ENCODE results near the gene CIB1. TPM values are rescaled to one million over a fixed set of nuclear protein-coding genes. Genes with fewer than 3 reads are reported as not detected.

Gene CIB1
- total RNA-seq, 1 experiment from 2014 or later, result 23.0 TPM

DNA sequence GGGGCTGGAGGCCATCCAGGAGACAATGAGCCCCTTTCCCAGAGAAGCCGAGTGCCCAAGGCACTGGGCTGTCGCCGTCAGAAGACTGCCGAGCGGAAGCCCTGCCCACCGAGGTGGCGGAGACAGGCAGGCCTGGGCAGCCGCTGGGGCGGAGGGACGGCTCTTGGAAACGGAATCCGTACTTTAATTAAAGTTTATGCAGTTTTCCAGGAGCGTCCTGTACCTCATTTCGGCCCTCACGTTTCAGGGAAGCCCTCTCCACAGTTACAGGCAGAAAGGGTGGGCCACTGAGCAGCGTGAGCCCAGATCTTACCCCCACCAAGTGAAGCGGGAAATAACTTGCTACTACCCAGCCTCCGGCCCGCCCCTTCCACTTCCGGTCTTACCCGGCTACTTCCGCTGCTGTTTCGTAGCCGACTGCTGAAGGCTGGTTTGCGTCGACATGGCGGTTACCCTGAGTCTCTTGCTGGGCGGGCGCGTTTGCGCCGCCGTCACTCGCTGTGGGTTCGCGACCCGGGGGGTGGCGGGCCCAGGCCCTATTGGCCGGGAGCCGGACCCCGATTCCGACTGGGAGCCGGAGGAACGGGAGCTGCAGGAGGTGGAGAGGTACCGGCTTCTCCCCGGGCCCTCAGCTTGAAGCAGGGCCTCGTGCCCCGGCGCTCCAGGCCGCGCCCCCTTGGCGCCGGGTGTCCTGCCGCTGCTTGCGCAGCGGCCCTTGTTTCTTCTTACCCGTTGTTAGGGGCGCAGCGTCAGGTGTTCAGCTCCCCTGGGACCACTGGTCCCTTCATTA is 31.7 kb upstream of the CIB1 start, which contains the start of gene NGRN:
Gene NGRN, plus strand, starts transcription at position 402 of the 790 bp plus-strand sequence. Its CDS starts 41 bp downstream, at position 443.
- peak within 1 kb of the TSS; percentile 50 for H2AFZ ChIP-seq (ENCODE audit: low read length)
- H3K27me3 ChIP-seq (ENCODE audit: insufficient read depth, low read length), result no peaks in the 10 kb centered on the region; the same call in 1 of the 2 replicates
- H3K79me1 ChIP-seq (ENCODE audit: insufficient read depth, low read depth, low read length, poor library complexity, severe bottlenecking), result no peaks in the 10 kb centered on the region
- no peaks in the 10 kb centered on the region for H4K20me1 ChIP-seq (ENCODE audit: control insufficient read depth, insufficient read depth, insufficient read length)
- no peaks in the 10 kb centered on the region for H3K9me3 Mint-ChIP-seq
- H3K36me3 Mint-ChIP-seq (ENCODE audit: insufficient read depth in 1 of 3, low read depth in 3 of 3), result peaks cover 17 to 29% (median 28%) of the 10 kb centered on the region in 3 experiments; a peak in 6 of 7 replicates
- peak within 1 kb of the TSS; percentile 87 for H4K5ac ChIP-seq (ENCODE audit: insufficient read length, low read depth, low read length)
- no peak within 1 kb of the TSS for H2AK5ac ChIP-seq (ENCODE audit: insufficient read length, low read length)
- peak; percentile 87 for DNase-seq
- H3K14ac ChIP-seq (ENCODE audit: insufficient read depth, low read length), result peak within 1 kb of the TSS; percentile 92
- H3K27me3 Mint-ChIP-seq (ENCODE audit: low read depth), result no peaks in the 10 kb centered on the region; the same call in 1 of the 2 replicates
- peak within 1 kb of the TSS; percentile 24 for H3T11ph ChIP-seq (ENCODE audit: low read length)
- H3K18ac ChIP-seq (ENCODE audit: insufficient read length, low read depth, low read length), result peak within 1 kb of the TSS; percentile 88
- no peak within 1 kb of the TSS for H2BK20ac ChIP-seq (ENCODE audit: low read depth, low read length, poor library complexity, severe bottlenecking)
- peaks cover 8% of the 10 kb centered on the region for H3K23me2 ChIP-seq (ENCODE audit: insufficient read length, low read depth, low read length, poor library complexity, severe bottlenecking)
- peak within 1 kb of the TSS; percentile 93 for H2BK5ac ChIP-seq (ENCODE audit: insufficient read length, low read length)
- no peaks in the 10 kb centered on the region for H3K9me3 ChIP-seq (ENCODE audit: control insufficient read depth, low read depth, low read length)
- no peak within 1 kb of the TSS for H4K8ac ChIP-seq (replicated peaks; ENCODE audit: insufficient read length, low read depth, low read length)
- peak within 1 kb of the TSS; percentile 38; the same call in 1 of the 2 replicates for H3K4ac ChIP-seq (ENCODE audit: low read depth, low read length)
- peaks cover 9% of the 10 kb centered on the region; the same call in 1 of the 2 replicates for H3K79me2 ChIP-seq (ENCODE audit: insufficient read depth, low read length)
- H3K4me1 ChIP-seq (ENCODE audit: insufficient read depth, low read length), result no peaks in the 10 kb centered on the region; the same call in 1 of the 2 replicates
- H3K23ac ChIP-seq (ENCODE audit: insufficient read length, low read depth, low read length), result no peak within 1 kb of the TSS
- TF ChIP-seq, protein P1, sequence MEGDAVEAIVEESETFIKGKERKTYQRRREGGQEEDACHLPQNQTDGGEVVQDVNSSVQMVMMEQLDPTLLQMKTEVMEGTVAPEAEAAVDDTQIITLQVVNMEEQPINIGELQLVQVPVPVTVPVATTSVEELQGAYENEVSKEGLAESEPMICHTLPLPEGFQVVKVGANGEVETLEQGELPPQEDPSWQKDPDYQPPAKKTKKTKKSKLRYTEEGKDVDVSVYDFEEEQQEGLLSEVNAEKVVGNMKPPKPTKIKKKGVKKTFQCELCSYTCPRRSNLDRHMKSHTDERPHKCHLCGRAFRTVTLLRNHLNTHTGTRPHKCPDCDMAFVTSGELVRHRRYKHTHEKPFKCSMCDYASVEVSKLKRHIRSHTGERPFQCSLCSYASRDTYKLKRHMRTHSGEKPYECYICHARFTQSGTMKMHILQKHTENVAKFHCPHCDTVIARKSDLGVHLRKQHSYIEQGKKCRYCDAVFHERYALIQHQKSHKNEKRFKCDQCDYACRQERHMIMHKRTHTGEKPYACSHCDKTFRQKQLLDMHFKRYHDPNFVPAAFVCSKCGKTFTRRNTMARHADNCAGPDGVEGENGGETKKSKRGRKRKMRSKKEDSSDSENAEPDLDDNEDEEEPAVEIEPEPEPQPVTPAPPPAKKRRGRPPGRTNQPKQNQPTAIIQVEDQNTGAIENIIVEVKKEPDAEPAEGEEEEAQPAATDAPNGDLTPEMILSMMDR (conservative IDR thresholded peaks at IDR 0.05), result no peak
- no peak within 1 kb of the TSS for H4K91ac ChIP-seq (ENCODE audit: insufficient read length, low read depth, low read length)
- peak within 1 kb of the TSS; percentile 92 for H2BK120ac ChIP-seq (ENCODE audit: low read depth, low read length, poor library complexity, severe bottlenecking)
- peak within 1 kb of the TSS; percentile 96 to 99 (median 98) for H3K27ac Mint-ChIP-seq
- H2BK12ac ChIP-seq (ENCODE audit: insufficient read length, low read depth, low read length), result no peak within 1 kb of the TSS
- H3K56ac ChIP-seq (ENCODE audit: insufficient read length, low read depth, low read length), result no peak within 1 kb of the TSS
- peaks cover 30 to 37% of the 10 kb centered on the region in 2 experiments for H3K4me1 Mint-ChIP-seq
- peak within 1 kb of the TSS; percentile 90 for H3K9ac ChIP-seq (ENCODE audit: extremely low read depth, insufficient read length, low read length)
- peak within 1 kb of the TSS; percentile 96 for H3K4me2 ChIP-seq (ENCODE audit: insufficient read depth, insufficient read length, low read length)
- no peak within 1 kb of the TSS for H2BK15ac ChIP-seq (ENCODE audit: low read depth, low read length)
- peak within 1 kb of the TSS; percentile 95 to 96 for H3K4me3 Mint-ChIP-seq
- peak within 1 kb of the TSS; percentile 71 for H3K27ac ChIP-seq (ENCODE audit: insufficient read length, low read depth, low read length)
- no CpG with 5 or more reads among the region's 59 CpGs for WGBS (ENCODE audit: extremely low coverage, insufficient read length, low lambda C conversion rate)

Data from H9 (cell line).